H9 (cell line): Measurements from ENCODE around the gene CTNNA1. TPM values are rescaled to one million over a fixed set of nuclear protein-coding genes. Genes with fewer than 3 reads are reported as not detected.

Experiments used
- DNase-seq: peaks from one replicate; pipeline ENCODE4 v3.0.0-alpha.2; 2017
- H2AFZ ChIP-seq: one replicate; pipeline ENCODE4 v1.6.1; 2013; ENCODE audit warnings: mild to moderate bottlenecking, low read length, control low read depth, moderate library complexity
- H2AK5ac ChIP-seq: 2 replicates; pipeline ENCODE4 v1.6.1; 2013; ENCODE audit warnings: low read length, control low read depth, mixed read lengths; ENCODE audit not compliant: insufficient read length
- H2BK120ac ChIP-seq: one replicate; pipeline ENCODE4 v1.6.1; 2013; ENCODE audit warnings: low read depth, mild to moderate bottlenecking, low read length, control low read depth, inconsistent platforms; ENCODE audit not compliant: poor library complexity, severe bottlenecking
- H2BK12ac ChIP-seq: 2 replicates; pipeline ENCODE4 v1.6.1; 2013; ENCODE audit warnings: low read length, control low read depth, mixed read lengths, low read depth; ENCODE audit not compliant: insufficient read length
- H2BK15ac ChIP-seq: 2 replicates; pipeline ENCODE4 v1.6.1; 2013; ENCODE audit warnings: low read depth, low read length, control low read depth
- H2BK20ac ChIP-seq: one replicate; pipeline ENCODE4 v1.6.1; 2013; ENCODE audit warnings: low read depth, mild to moderate bottlenecking, low read length, control low read depth, inconsistent platforms; ENCODE audit not compliant: poor library complexity, severe bottlenecking
- H2BK5ac ChIP-seq: 2 replicates; pipeline ENCODE4 v1.6.1; 2013; ENCODE audit warnings: low read length, control low read depth, mixed read lengths; ENCODE audit not compliant: insufficient read length
- H3K14ac ChIP-seq: 2 replicates; pipeline ENCODE4 v1.6.1; 2013; ENCODE audit warnings: low read length, control low read depth; ENCODE audit not compliant: insufficient read depth
- H3K18ac ChIP-seq: 2 replicates; pipeline ENCODE4 v1.6.1; 2013; ENCODE audit warnings: low read depth, mild to moderate bottlenecking, mixed read lengths, low read length, control low read depth; ENCODE audit not compliant: insufficient read length
- H3K23ac ChIP-seq: 2 replicates; pipeline ENCODE4 v1.6.1; 2013; ENCODE audit warnings: low read length, control low read depth, mixed read lengths, low read depth; ENCODE audit not compliant: insufficient read length
- H3K23me2 ChIP-seq: 2 replicates; pipeline ENCODE4 v1.6.1; 2013; ENCODE audit warnings: low read depth, mild to moderate bottlenecking, mixed read lengths, low read length, control low read depth; ENCODE audit not compliant: insufficient read length, poor library complexity, severe bottlenecking
- H3K27ac ChIP-seq: 2 replicates; pipeline ENCODE4 v1.5.1; 2013; ENCODE audit warnings: low read length, control low read depth, mixed read lengths, low read depth; ENCODE audit not compliant: insufficient read length
- H3K27me3 ChIP-seq: 2 replicates; pipeline ENCODE4 v1.6.1; 2013; ENCODE audit warnings: low read length, control low read depth, inconsistent platforms; ENCODE audit not compliant: insufficient read depth
- H3K4ac ChIP-seq: 2 replicates; pipeline ENCODE4 v1.6.1; 2013; ENCODE audit warnings: low read depth, mild to moderate bottlenecking, control low read depth, inconsistent platforms, low read length, moderate library complexity
- H3K4me1 ChIP-seq: 2 replicates; pipeline ENCODE4 v1.6.1; 2013; ENCODE audit warnings: low read length, control low read depth, inconsistent platforms; ENCODE audit not compliant: insufficient read depth
- H3K4me2 ChIP-seq: 2 replicates; pipeline ENCODE4 v1.6.1; 2013; ENCODE audit warnings: low read length, control low read depth, mixed read lengths; ENCODE audit not compliant: insufficient read length, insufficient read depth
- H3K56ac ChIP-seq: 2 replicates; pipeline ENCODE4 v1.6.1; 2013; ENCODE audit warnings: low read depth, mild to moderate bottlenecking, mixed read lengths, low read length, control low read depth; ENCODE audit not compliant: insufficient read length
- H3K79me1 ChIP-seq: 2 replicates; pipeline ENCODE4 v1.6.1; 2013; ENCODE audit warnings: low read depth, mild to moderate bottlenecking, moderate library complexity, low read length, control low read depth, inconsistent platforms; ENCODE audit not compliant: insufficient read depth, poor library complexity, severe bottlenecking
- H3K79me2 ChIP-seq: 2 replicates; pipeline ENCODE4 v1.6.1; 2013; ENCODE audit warnings: low read length, control low read depth, inconsistent platforms; ENCODE audit not compliant: insufficient read depth
- H3K9ac ChIP-seq: 2 replicates; pipeline ENCODE4 v1.6.1; 2013; ENCODE audit warnings: low read length, control low read depth, mixed read lengths; ENCODE audit not compliant: insufficient read length; ENCODE audit errors: extremely low read depth
- H3K9me3 ChIP-seq: one replicate; pipeline ENCODE4 v1.6.1; 2013; ENCODE audit warnings: low read depth, low read length, inconsistent platforms; ENCODE audit not compliant: control insufficient read depth
- H3T11ph ChIP-seq: one replicate; pipeline ENCODE4 v1.6.1; 2013; ENCODE audit warnings: mild to moderate bottlenecking, low read length, control low read depth, inconsistent platforms
- H4K20me1 ChIP-seq: one replicate; pipeline ENCODE4 v1.6.1; 2013; ENCODE audit not compliant: control insufficient read depth, insufficient read length, insufficient read depth
- H4K5ac ChIP-seq: 2 replicates; pipeline ENCODE4 v1.6.1; 2013; ENCODE audit warnings: low read depth, mild to moderate bottlenecking, mixed read lengths, low read length, control low read depth; ENCODE audit not compliant: insufficient read length
- H4K8ac ChIP-seq: replicated peaks from 2 replicates; pipeline ENCODE4 v1.6.1; 2013; ENCODE audit warnings: low read length, control low read depth, mixed read lengths, low read depth; ENCODE audit not compliant: insufficient read length
- H4K91ac ChIP-seq: 2 replicates; pipeline ENCODE4 v1.6.1; 2013; ENCODE audit warnings: low read depth, mild to moderate bottlenecking, moderate library complexity, mixed read lengths, low read length, control low read depth; ENCODE audit not compliant: insufficient read length
- H3K27ac Mint-ChIP-seq, 3 experiments: 2 replicates in 2 of 3; 3 replicates in 1 of 3; pipeline ENCODE4 v1.8.0; 2020 to 2021; ENCODE audit warnings: mixed read lengths in 3 of 3, mild to moderate bottlenecking in 1 of 3, moderate library complexity in 1 of 3
- H3K27me3 Mint-ChIP-seq: 2 replicates; pipeline ENCODE4 v1.8.0; 2021; ENCODE audit warnings: low read depth, mild to moderate bottlenecking, moderate library complexity, mixed read lengths
- H3K36me3 Mint-ChIP-seq, 3 experiments: 2 replicates in 2 of 3; 3 replicates in 1 of 3; pipeline ENCODE4 v1.8.0; 2020 to 2021; ENCODE audit warnings: low read depth in 3 of 3, mixed read lengths in 3 of 3; ENCODE audit not compliant: insufficient read depth in 1 of 3
- H3K4me1 Mint-ChIP-seq, 2 experiments: 2 replicates each; pipeline ENCODE4 v1.8.0; 2020; ENCODE audit warnings: mixed read lengths in 2 of 2
- H3K4me3 Mint-ChIP-seq, 2 experiments: 2 replicates in 1 of 2; 3 replicates in 1 of 2; pipeline ENCODE4 v1.8.0; 2020 to 2021; ENCODE audit warnings: mild to moderate bottlenecking in 2 of 2, mixed read lengths in 2 of 2, moderate library complexity in 1 of 2
- H3K9me3 Mint-ChIP-seq, 2 experiments: 2 replicates in 1 of 2; 3 replicates in 1 of 2; pipeline ENCODE4 v1.8.0; 2020; ENCODE audit warnings: mild to moderate bottlenecking in 2 of 2, mixed read lengths in 2 of 2, moderate library complexity in 1 of 2
- WGBS: extraction: QIAGEN DNeasy Blood & Tissue Kit; methylation state at CpG from one replicate; pipeline ENCODE4 v1.1.7; 2013; ENCODE audit warnings: missing lambda C conversion rate, low lambda C conversion rate, mixed read lengths; ENCODE audit not compliant: insufficient read length; ENCODE audit errors: extremely low coverage; 5-methylcytosine and 5-hydroxymethylcytosine counted together
- total RNA-seq: library from RNA; stranded (reverse); gene quantifications from 2 replicates; pipeline ENCODE4 v1.2.1, GENCODE V29; 2021
- TF ChIP-seq, protein P1 (sequence below): fragments of 200-600 bp; sonication (generic); conservative IDR thresholded peaks from 3 replicates; pipeline ENCODE4 v1.8.0; 2021; ENCODE audit warnings: antibody characterized with exemption, mild to moderate bottlenecking

The CTNNA1 gene
- total RNA-seq, 1 experiment from 2014 or later, result 354 TPM

DNA sequence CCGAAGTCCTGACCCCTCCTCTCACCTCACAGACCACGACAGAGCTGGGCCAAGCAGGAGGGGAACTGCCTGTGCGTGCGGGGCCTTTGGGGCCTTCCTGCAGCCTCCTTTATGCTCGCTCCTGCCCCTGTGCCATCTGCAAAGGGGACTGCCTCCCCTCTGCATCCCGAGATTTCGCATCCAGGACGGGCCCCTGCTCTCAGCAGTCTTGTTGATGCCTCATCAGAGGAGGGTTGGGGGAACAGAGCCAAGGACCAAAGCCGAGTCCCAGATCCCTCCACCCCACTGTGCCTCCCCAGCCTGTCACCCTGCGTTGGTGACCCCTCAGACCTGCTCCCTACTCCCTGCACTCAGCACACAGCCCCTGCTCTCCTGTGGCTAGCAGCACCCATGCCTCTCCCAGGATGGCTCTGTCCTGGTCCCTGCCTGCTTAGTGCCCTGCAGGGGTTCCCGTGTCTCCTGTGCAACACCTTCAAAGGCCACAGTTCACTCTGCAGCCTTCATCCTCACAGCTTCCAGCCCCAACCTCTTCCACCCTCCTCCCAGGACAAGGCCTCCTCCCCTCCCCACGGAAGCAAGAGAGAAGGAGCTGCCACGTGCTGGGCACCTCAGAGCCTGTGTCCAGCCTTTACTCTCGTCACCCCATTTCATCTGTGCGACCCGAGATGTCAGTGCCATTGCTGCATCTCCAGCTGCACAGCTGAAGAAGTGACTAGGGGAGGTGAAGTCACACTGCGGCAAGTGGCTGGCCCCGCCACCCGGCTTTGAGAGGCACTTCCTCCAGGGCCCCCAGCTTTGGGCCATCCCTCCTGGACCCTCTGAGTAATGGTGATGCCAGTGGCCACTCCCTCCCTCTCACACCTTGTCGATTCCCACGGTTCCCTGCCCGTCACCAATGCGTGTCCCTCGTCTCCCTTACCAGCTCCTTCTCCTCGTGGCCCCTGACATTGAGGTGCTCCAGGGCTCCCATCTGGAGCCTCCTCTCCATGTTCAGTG lies 184.5 kb downstream of the CTNNA1 start:
- H3K27me3 ChIP-seq, result no peaks in the 10 kb centered on the region
- no CpG with 5 or more reads among the region's 25 CpGs for WGBS
- H2AK5ac ChIP-seq, result no peak overlapping the region
- no peak for DNase-seq
- no peaks in the 10 kb centered on the region for H4K20me1 ChIP-seq
- no peak overlapping the region for H3K9ac ChIP-seq
- H3K23me2 ChIP-seq, result no peaks in the 10 kb centered on the region
- H3K4me2 ChIP-seq, result no peak overlapping the region
- no peak overlapping the region for H3K56ac ChIP-seq
- H3K4me1 ChIP-seq, result no peaks in the 10 kb centered on the region; the same call in 1 of the 2 replicates
- peaks cover 31 to 35% of the 10 kb centered on the region in 2 experiments for H3K4me1 Mint-ChIP-seq
- peaks cover 2% of the 10 kb centered on the region; the same call in 1 of the 2 replicates for H3K27me3 Mint-ChIP-seq
- H2BK120ac ChIP-seq, result no peak overlapping the region
- no peaks in the 10 kb centered on the region for H3K79me1 ChIP-seq
- no peak overlapping the region for H2BK5ac ChIP-seq
- TF ChIP-seq, protein P1, sequence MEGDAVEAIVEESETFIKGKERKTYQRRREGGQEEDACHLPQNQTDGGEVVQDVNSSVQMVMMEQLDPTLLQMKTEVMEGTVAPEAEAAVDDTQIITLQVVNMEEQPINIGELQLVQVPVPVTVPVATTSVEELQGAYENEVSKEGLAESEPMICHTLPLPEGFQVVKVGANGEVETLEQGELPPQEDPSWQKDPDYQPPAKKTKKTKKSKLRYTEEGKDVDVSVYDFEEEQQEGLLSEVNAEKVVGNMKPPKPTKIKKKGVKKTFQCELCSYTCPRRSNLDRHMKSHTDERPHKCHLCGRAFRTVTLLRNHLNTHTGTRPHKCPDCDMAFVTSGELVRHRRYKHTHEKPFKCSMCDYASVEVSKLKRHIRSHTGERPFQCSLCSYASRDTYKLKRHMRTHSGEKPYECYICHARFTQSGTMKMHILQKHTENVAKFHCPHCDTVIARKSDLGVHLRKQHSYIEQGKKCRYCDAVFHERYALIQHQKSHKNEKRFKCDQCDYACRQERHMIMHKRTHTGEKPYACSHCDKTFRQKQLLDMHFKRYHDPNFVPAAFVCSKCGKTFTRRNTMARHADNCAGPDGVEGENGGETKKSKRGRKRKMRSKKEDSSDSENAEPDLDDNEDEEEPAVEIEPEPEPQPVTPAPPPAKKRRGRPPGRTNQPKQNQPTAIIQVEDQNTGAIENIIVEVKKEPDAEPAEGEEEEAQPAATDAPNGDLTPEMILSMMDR, result no peak
- no peaks in the 10 kb centered on the region for H3K79me2 ChIP-seq
- H2BK15ac ChIP-seq, result no peak overlapping the region
- no peak overlapping the region for H2BK12ac ChIP-seq
- H3K4me3 Mint-ChIP-seq, result no peak overlapping the region
- no peak overlapping the region for H3K27ac ChIP-seq
- peaks cover 22 to 36% (median 25%) of the 10 kb centered on the region in 3 experiments; a peak in 6 of 7 replicates for H3K36me3 Mint-ChIP-seq
- H3K23ac ChIP-seq, result no peak overlapping the region
- H2AFZ ChIP-seq, result no peak overlapping the region
- no peak overlapping the region for H4K5ac ChIP-seq
- peak overlapping the region; percentile 43 for H3K18ac ChIP-seq
- H3K27ac Mint-ChIP-seq, result peak overlapping the region in 2 of 3 experiments; percentile 16 to 25; a peak in 2 of 7 replicates
- H3K9me3 ChIP-seq, result no peaks in the 10 kb centered on the region
- no peak overlapping the region for H3T11ph ChIP-seq
- no peak overlapping the region for H3K4ac ChIP-seq
- H3K14ac ChIP-seq, result no peak overlapping the region; the same call in none of the 2 replicates
- no peaks in the 10 kb centered on the region for H3K9me3 Mint-ChIP-seq
- H2BK20ac ChIP-seq, result no peak overlapping the region
- H4K8ac ChIP-seq, result no peak overlapping the region
- no peak overlapping the region for H4K91ac ChIP-seq
